Measurements from ENCODE around the gene SUPT16H.

DNA sequence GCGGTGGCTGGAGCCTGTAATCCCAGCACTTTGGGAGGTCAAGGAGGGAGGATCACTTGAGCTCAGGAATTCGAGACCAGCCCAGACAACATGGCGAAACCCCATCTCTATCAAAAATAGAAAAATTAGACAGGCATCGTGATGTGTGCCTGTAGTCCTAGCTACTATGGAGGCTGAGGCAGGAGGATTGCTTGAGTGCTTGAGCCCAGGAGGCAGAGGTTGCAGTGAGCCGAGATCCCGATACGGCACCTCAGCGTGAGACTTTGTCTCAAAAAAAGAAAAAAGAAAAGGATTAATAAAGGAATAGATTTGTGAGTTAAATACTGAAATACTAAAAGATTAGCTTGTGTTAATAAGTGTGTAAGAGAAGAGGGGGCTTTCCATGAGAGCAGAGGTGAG lies 74.6 kb downstream of the SUPT16H start:
- TF ChIP-seq, protein P1, sequence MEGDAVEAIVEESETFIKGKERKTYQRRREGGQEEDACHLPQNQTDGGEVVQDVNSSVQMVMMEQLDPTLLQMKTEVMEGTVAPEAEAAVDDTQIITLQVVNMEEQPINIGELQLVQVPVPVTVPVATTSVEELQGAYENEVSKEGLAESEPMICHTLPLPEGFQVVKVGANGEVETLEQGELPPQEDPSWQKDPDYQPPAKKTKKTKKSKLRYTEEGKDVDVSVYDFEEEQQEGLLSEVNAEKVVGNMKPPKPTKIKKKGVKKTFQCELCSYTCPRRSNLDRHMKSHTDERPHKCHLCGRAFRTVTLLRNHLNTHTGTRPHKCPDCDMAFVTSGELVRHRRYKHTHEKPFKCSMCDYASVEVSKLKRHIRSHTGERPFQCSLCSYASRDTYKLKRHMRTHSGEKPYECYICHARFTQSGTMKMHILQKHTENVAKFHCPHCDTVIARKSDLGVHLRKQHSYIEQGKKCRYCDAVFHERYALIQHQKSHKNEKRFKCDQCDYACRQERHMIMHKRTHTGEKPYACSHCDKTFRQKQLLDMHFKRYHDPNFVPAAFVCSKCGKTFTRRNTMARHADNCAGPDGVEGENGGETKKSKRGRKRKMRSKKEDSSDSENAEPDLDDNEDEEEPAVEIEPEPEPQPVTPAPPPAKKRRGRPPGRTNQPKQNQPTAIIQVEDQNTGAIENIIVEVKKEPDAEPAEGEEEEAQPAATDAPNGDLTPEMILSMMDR (IDR thresholded peaks at IDR 0.05): no peak
- TF ChIP-seq EZH2 (IDR thresholded peaks at IDR 0.05; ENCODE audit: borderline replicate concordance, insufficient read depth, low read depth, low read length, poor library complexity, severe bottlenecking): no peak
